ENCODE data around the gene LYRM4. TPM values are rescaled to one million over a fixed set of nuclear protein-coding genes. Genes with fewer than 3 reads are reported as not detected.

The LYRM4 gene
- total RNA-seq, 1 experiment from 2014 or later = 25.6 TPM

DNA sequence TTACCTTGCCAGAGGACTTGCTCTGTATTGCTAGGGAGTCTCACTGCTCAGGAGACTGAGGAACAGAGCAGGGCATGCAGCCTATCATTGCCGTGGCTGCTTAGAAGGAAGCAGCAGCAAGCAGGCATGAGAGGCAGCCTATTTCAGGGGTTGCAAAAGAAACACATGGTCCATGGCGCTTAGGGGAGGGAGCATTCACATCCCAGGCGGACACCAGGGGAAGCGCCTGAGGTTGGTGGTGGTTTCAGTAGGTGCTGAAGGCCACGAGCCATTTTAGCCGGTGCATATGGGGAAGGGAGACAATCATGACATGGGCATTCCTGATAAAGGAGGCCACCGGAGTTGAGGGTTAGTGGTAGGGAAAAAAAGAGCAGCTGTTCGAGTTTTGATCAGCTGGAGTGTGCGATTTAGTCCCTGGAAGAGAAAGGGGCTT is 21.5 kb upstream of the LYRM4 start:
- no peak for DNase-seq (ENCODE audit: low read depth)

DNA sequence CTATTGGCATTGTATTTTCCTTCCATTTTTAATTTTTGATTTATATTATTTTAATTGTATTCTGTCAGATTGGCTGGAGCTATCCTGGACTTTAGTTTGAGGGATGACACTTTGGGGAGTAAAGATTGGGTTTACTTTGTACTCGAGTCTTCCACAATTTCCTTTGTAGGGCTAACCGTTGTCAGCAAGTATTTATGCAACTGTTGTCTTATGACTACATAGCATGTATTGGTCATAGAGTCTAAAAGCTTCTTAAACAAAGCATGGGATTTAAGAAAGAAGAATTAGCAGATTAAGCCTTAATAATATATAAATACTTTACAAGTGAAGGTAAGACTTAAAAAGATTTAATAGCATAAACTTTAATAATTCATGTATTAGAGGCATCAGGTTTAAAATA is 20.2 kb upstream of the LYRM4 start:
- no peak for DNase-seq (ENCODE audit: low read depth)

DNA sequence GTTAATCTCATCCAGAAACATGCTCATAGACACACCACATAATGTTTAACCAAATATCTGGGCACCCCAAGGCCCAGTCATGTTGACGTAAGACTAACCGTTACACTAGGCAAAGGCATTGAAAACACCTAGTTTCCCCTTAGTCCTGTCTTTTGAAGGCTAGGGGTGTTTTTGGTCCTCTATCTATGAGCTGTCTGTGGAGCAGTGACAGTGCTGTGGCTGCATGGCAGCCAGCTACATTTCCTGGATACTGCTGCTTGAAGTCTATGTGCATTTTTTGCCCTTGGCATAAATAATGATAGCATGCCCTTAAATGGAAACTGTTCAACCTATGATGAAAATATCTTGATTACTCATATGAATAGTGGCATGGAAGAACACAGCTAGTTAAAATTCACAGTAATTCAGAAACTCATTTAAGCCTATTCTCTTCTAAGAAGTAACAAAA is 19.2 kb upstream of the LYRM4 start:
- no peak for DNase-seq (ENCODE audit: low read depth)

DNA sequence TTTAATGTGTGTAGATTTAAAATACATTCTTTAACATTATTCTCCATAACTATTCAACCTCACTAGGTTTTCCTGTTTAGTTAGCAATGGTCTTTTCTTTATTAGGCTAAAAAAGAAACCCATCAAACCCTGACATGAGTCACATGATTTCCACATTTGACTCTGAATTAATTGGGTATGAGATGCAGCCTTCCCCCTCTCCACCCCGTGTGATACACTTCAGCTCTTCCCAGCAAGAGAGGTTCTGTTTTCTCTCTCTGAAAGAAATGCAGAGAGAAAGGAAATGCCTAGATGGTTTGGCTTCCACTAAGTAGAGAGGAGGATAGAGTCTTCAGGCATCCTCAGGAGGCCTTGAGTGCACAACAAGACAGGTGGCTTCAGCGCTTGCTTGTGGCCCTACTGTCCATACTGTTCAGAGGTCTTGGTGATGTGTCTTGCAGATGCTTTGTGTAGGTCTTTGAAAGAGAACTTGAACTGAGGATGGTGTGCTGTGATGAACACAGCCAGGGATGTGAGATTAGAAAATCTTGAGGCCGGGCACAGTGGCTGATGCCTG is 17.9 kb upstream of the LYRM4 start:
- no peak for DNase-seq (ENCODE audit: low read depth)

DNA sequence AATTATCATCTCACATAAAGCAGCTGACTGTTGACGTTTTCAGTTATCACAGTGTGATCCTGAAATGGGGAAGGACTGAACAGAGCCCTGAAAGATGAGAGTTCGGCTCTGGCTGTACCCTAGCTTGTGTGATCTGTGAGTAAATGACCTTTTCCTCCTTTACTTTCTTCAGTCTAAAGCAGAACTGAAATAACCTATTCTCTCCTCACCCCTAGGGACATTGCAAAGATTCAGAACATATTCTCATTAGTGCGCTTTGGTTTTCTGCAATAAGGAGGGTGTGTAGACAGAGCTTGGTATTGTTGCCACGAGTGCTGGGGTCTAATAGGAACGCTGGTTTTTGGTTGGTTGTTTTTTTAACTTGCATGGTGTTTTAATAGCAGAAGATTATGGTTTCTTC is 17.3 kb upstream of the LYRM4 start:
- DNase-seq (ENCODE audit: low read depth) = no peak

DNA sequence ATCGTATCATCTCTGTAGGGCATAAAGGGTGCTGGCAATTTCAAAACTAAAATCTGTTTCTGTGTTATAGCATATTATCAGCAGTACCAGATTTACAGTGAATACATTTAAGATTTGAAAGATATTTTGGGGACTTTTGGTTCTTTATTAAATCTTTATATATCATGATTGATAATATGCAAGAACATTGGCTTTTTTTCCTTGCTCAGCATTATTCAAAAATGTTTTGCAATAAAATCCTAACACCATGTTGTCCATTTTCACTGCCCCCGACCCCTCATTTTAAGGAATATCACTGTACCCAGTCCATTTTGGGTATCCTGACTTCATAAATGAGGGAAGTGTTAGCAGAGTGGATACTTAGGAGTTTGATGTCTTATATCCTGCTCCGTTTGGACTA is 16.8 kb upstream of the LYRM4 start:
- DNase-seq (ENCODE audit: low read depth) = no peak

DNA sequence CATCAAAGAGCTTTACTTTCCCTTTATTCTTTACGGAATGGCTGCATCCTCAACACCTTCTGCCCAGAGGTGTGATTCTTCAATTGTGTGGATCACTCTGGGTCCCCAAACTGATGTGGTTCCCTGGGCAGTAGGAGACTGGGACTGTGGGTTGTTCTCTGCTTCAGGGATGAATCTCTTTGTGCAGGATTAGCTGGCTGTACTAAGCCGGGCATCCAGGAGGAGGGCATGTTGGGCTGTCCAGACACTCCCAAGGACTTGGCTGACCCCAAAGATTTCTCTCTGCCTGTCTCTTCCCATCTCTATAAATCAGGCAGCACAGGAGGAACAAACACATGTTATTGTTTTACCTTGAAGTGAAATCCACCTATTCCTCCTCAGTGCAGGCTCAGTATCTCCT is 15.8 kb upstream of the LYRM4 start:
- no peak for DNase-seq (ENCODE audit: low read depth)

DNA sequence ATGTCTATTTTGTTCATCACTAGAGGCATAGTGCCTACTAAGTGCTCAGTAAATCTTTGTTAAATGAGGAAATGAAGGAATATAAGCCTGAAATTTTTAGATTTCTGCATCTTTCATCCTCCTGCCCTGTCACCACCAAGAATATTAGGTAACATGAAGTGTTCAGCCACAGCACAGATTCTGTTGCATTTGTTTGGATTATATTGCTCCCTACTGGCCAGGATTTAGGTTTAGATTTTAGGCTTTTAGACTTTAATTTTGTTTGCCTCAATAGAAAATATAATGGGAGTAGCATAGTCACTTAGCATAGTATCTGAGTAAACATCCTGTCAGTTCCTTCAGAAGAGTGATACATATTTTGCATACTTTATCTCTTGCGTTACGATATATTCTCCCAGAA is 14.7 kb upstream of the LYRM4 start:
- no peak for DNase-seq (ENCODE audit: low read depth)

DNA sequence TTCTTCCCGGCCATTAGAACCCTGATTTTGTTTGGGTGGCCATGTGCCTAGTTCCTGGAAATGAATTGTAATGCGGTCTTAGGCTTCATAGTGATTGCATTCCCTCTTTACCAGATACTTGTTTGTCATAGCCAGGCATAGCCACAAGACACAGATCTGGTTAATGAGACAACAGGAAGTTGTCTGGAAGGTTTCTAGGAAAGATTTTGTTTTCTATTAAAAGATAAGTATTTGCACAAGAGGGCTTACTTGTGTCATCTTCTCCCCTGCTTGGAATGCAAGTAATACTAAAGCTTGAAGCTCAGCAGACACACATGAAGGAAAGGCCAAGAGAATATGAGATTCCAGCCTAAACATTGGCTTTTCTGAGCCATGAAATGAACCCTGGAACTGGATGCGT is 13.5 kb upstream of the LYRM4 start:
- no peak for DNase-seq (ENCODE audit: low read depth)

DNA sequence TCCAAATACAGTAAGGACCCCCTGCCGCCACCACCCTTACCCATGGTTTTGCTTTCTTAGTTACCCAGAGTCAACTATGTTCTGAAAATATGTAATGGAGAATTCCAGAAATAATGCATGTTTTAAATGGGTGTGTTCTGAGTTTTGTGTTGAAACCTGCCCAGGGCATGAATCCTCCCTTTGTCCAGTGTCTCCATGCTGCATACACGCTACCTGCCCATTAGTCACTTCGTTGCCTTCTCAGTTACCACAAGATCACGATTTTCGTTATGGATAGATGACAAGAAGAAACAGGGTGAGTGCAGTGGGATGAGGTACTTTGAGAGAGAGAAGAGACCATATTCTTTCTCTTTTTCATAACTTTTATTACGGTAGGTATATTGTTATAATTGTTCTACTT is 11.2 kb upstream of the LYRM4 start:
- DNase-seq (ENCODE audit: low read depth) = no peak

DNA sequence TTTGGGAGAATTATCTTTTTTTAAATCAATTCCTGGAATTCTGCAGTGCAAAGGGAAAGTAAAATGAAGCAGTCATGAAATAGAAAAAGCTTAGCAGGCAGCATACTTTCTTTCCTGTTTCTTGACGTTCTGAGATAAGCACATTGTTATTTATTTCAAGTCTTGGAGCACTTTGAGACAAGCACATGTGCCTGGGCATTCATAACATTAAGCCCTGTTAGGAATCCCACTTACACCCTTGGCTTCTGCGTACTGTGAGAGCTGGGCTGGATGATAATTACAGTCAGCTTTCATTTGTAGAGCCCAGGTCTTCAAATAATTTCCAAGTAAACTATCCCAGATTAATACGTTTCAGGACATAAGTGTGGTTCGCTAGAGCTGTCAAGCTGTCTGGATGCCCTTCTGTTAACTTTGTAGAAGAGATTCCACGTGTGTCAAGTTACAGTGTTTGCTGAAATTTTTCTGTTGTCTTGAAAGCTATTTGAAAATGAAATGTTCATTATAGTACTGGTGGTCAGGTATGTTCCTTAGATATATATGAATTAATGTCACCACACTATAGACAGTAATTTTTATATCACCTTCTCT is 9.4 kb upstream of the LYRM4 start:
- no peak for DNase-seq (ENCODE audit: low read depth)

DNA sequence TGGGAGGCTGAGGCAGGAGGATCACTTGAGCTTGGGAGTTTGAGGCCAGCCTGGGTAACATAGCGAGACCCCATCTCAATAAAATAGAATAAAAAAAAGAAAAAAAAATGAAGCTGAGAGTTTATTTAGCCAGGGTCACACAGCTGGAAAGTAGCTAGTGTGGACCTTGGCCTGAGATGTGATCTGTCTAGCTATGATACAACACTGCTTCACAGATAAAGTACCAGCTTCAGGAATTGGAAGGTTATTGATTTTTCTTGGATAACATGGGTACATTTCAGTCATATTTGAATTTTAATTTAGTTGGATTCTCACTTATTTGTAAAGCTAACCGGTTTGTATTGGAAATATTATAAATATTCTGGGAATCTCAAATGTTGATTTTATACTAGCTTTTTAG is 5.7 kb upstream of the LYRM4 start:
- no peak for DNase-seq (ENCODE audit: low read depth)

DNA sequence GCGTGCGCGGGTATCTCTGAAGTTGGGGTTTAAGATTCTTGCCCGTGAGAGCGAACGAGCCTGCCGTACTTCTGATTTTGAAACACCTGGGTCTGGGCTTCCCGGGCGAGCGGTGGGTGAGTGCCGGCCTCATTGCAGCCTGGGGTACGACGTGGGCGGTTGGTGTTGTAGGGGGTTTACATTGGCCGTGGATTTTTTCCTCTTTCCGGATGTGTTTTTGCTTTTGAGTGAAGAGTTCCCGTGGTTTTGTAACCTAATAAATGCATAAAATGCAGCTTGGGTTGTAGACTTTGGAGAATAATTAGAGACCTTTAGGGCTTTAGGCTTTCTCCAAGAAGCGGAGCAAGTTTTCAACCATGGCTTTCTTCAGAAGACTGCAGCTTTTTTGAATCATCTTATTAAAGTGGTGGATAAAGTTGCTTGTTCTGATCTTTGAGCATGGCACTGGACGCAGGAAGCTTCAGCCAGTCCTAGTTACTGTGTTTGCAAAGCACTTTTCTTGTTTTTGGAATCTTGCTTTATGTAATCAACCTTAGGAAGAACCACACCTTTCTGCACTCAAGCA is 877 bp upstream of the LYRM4 start:
- no peak for DNase-seq (ENCODE audit: low read depth)

DNA sequence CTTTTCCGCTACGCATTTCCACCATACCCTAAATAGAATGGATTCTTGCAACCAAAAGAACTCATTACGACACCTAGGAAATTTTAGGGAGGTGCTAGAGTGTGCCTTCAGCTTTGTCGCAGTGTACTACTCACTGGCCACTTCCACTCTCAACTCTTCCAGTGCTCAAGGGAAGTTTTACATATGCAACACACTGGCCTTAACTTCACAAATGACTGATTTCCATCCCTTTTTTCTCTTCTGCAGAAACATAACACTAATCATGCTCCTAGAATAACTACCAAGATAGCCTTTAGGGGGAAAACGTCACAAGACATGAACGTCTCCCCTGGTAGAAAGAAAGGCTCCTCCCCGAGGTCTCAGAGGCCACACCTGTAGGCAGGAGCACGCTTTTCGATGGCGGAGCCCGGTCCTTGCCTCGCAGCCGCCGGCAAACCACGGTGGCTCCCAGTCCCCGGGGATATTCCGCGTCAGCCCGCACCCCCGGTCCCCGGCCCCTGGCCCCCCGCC is 584 bp downstream of the LYRM4 start:
- DNase-seq (ENCODE audit: low read depth) = peak; percentile 45

DNA sequence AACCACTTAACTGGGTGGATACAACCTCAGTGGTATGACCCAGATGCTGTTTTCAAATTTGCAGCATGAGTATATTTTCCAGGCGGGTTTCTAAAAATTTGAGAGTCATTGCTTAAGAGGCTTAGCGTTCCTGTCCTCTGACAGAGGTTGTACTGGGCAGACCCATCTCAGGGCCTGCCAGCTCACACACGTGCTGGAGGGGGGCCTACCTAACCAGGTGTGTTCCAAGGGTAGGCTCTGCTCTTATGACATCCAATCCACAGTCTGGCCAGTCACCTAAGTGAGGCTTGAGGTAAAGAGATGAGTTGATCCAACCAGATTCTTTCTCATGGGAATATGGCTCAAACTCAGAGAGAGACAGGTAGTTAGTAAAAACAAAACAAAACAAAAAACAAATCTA is 1.3 kb downstream of the LYRM4 start:
- no peak for DNase-seq (ENCODE audit: low read depth)

DNA sequence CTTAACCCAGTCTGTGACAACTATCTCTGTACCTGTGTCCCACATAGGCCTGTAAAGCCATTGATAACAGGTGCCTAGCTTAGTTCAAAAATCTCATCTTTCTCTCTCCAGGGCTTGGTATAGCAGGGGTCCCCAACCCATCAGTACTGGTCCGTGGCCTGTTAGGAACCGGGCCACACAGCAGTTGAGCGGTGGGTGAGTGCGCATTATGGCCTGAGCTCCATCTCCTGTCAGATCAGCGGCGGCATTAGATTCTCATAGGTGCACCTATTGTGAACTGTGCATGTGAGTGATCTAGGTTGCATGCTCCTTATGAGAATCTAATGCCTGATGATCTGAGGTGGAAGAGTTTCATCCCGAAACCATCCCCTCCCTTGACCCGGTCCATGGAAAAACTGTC is 3.4 kb downstream of the LYRM4 start:
- DNase-seq (ENCODE audit: low read depth) = no peak

DNA sequence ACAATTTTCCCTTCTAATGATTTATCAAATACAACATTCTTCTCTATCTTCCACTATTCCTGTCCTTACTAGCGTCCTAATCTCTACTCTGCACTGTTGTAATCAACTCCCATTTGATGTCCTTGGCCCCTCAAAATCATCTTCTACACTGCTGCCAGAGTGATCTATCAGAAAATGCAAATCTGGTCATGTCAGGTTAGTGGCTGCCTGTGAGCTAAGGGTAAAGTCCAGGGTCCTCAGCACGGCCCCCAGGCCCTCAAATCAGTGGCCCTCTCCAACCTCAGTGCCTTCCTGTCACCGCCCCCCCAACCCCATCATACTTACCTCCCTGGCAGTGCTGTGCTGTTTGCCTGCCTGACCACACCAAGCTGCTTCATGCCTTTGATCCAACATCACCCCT is 3.8 kb downstream of the LYRM4 start:
- no peak for DNase-seq (ENCODE audit: low read depth)

DNA sequence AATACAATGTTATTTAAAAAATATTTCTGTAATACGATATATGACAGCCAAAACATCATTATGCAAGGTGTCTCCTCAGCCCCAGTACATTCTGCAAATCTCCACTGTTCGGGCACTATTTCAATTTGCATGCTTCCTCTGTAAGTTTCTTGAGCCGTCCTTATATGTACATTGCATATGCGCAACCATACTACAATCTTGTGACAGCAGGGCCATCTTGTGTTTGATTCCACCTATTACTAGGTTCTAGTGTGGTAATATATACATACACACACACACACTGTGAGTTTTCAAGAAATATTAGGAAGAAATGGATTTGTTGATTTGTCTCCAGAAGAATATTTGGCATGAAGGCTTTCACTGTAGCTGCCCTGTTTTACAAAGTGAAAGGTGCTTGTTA is 9.8 kb downstream of the LYRM4 start:
- no peak for DNase-seq (ENCODE audit: low read depth)

DNA sequence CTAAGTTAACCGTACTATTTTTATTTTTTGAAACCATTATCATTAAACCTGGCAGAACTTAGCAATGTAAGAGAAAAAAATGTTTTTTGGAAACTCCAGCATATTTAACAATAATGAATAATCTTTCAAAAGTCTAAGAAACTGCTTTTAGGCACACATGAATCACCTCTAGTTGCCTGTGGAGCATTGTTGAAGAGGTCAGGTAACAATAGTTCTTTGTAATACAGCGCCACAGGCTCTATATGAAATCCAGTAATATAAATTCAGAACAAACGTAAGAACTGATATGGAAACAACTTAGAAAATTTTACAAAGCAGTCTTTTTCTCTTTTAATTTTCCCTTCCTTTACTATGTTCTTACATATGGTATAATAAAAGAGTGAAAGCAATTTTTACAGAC is 10.3 kb downstream of the LYRM4 start:
- no peak for DNase-seq (ENCODE audit: low read depth)

DNA sequence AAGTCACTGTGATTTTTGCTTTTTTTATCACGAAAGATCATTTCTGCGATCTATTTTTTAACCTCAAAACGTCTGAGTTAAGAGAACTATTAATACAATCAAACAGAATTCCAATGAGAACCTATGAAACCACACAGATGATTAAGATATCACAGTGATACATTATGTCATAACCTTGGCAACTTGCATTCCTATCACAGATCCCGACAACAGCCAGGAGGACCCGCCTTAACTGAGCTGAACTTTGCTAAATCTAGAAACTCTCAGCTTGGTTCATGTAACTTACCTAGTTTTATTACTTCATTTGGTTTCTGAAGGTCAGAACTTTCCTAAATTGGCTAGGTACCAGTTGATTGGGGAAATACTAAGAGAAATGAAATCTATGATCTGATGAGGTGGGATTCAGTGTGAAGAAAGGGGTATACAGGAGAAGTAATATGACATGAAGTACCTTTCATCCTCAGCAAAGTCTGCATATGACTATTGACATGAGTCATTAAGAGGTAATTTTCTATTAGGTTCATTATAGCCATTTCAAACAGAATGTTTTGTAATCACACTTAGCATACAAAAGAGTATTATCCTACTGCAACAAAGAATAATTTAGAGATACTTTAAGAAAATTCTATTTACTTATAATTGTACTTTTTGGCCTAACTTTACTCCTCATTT is 11.2 kb downstream of the LYRM4 start:
- DNase-seq (ENCODE audit: low read depth) = no peak

DNA sequence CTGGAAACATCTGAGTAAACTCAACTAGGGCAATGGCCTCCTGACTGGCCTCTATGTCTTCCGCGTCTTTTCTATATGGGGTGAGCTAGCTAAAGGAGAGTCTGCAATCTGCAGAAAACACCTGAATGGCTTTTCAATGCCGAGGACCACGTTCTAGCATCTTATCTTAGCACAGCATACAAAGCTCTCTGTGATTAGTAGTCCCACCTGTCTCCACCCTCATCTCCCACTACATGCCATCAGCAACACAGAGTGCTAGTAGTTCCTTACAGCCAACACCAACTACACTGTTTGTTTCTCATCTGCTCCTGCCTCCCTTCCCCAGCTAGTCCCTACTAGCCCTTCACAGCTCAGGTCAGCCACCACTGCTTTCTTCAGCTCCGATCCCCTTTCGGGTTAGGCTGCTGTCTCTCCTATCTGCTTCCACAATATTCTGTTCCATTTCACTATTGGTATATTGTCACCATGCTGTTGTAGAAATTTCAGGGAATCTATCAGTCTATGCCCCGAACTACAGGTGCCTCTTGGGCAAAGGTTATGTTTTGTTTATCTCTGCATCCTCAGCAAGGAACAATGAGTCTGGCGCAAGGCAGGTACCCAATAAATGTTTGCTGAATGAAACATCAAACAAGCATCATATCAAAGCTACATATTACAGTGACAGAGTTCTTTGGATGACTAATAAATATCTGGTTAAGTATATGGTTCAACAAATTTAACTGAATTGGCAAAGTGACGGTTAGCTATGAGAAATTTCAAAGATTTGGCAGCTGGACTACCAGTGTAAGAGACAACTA is 12.2 kb downstream of the LYRM4 start:
- DNase-seq (ENCODE audit: low read depth) = no peak

DNA sequence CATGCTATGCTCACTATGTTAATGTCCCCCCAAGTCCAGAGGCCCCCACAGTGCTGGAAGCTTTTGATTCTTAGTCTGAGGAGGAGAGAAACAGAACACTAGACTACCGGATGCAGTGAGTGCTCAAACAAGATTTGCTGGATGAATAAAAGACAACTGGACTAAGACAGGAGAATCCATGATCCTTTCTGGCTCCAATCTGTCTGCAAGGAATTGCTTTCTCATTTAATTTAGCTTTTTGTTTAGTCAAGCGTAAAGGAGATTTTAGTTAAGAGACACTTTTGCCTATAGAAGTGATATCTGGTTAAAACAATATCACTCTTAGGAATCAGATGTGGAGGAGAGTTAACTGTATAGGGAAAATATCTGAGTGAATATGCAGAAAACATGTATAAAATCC is 13.5 kb downstream of the LYRM4 start:
- DNase-seq (ENCODE audit: low read depth) = no peak
